ENCODE results near the gene TCF7L1.
"Not testable (repeated sequence)": the region's sequence is repeated elsewhere in the genome, so short reads cannot be mapped to it uniquely, and the experiment has no call there.

TCF7L1 gene

DNA sequence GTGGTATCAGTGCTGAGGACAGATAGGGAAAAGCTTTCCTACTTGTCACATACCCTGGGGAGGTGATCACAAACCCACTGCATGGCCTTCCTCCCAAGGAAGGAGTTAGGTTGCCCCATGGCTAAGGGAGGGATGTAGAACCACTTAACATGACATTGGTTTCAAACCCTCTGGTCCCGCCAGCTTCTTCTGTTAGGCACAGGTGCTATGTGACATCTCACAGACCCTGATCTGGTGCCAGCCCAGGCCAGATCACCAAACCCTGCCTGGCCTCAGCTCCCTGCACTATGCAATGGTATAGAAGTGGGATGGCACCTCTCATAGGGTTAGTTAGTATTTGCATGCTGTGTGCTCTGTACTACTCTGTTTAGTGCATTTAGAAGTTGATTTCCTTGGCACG is 58.0 kb downstream of the TCF7L1 start:
- Mint-ChIP-seq H3K27me3 (ENCODE audit: low read depth) (no peaks in the 10 kb centered on the region), H3K9me3 (no peaks in the 10 kb centered on the region), H3K27ac (peak overlapping the region in 1 of 3 experiments; percentile 51), H3K4me1 (peaks cover 34% of the 10 kb centered on the region), H3K36me3 (ENCODE audit: low read depth) (peaks cover 21% of the 10 kb centered on the region), H3K4me3 (no peak overlapping the region)
- TF ChIP-seq, protein P1, sequence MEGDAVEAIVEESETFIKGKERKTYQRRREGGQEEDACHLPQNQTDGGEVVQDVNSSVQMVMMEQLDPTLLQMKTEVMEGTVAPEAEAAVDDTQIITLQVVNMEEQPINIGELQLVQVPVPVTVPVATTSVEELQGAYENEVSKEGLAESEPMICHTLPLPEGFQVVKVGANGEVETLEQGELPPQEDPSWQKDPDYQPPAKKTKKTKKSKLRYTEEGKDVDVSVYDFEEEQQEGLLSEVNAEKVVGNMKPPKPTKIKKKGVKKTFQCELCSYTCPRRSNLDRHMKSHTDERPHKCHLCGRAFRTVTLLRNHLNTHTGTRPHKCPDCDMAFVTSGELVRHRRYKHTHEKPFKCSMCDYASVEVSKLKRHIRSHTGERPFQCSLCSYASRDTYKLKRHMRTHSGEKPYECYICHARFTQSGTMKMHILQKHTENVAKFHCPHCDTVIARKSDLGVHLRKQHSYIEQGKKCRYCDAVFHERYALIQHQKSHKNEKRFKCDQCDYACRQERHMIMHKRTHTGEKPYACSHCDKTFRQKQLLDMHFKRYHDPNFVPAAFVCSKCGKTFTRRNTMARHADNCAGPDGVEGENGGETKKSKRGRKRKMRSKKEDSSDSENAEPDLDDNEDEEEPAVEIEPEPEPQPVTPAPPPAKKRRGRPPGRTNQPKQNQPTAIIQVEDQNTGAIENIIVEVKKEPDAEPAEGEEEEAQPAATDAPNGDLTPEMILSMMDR (IDR thresholded peaks at IDR 0.05; ENCODE audit: unreplicated experiment in 3 of 3): no peak

DNA sequence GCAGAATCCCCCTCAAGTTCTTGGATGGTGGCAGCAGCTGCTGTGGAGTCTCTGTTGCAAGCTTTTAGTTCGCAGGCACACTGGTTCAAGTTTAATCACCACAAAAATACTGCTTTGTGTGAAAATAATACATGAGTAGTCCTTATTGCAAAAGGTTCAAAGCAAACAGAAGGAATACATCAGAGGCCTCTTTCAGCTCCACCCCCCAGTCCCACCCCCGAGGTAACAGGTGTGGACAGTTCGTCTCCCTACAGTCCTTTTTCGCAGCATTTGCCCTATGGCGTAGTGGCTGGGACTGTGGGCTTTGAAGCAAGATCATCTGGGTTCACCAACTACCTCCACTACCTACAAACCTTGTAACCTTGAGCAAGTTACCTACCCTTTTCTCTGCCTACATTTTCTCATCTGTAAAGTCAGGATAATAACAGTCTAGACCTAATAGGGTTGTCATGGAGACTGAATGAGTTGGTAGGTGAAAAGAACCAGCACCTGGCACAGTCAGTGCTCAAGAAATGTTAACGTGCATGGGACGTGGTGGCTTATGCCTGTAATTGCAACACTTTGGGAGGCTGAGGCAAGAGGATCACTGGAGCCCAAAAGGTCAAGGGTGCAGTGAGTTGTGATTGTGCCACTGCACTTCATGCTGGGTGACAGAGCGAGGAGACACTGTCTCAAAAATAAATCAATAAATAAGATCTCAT is 61.7 kb downstream of the TCF7L1 start:
- H3K4me1 Mint-ChIP-seq: peaks cover 27% of the 10 kb centered on the region
- TF ChIP-seq, protein P1 (IDR thresholded peaks at IDR 0.05; ENCODE audit: unreplicated experiment in 3 of 3): no peak
- peaks cover 10% of the 10 kb centered on the region for H3K36me3 Mint-ChIP-seq (ENCODE audit: low read depth)
- H3K9me3 Mint-ChIP-seq: no peaks in the 10 kb centered on the region
- no peaks in the 10 kb centered on the region for H3K27me3 Mint-ChIP-seq (ENCODE audit: low read depth)
- no peak overlapping the region for H3K27ac Mint-ChIP-seq
- no peak overlapping the region for H3K4me3 Mint-ChIP-seq

DNA sequence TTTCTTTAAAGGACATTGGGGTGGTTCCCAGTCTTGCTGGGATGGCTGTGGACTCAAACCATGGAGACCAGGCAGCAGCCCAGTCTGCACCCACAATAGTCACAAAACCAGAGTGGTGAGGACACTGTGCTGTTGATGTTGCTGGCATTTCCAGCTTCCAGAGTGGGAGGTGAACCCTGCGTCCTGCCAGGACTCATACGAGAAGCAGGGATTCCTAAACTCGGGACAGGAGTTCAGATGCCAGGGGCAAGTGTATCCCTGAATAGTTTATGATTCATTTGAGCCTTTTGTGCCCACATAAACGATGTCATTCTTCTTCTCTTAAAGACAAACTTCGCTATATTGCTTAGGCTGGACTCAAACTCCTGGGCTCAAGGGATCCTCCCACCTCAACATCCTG is 62.8 kb downstream of the TCF7L1 start:
- H3K27ac Mint-ChIP-seq: no peak overlapping the region
- peaks cover 14% of the 10 kb centered on the region for H3K36me3 Mint-ChIP-seq (ENCODE audit: low read depth)
- TF ChIP-seq, protein P1 (IDR thresholded peaks at IDR 0.05; ENCODE audit: unreplicated experiment in 3 of 3): no peak
- no peaks in the 10 kb centered on the region for H3K27me3 Mint-ChIP-seq (ENCODE audit: low read depth)
- H3K4me1 Mint-ChIP-seq: peaks cover 23% of the 10 kb centered on the region
- no peaks in the 10 kb centered on the region for H3K9me3 Mint-ChIP-seq
- H3K4me3 Mint-ChIP-seq: no peak overlapping the region

DNA sequence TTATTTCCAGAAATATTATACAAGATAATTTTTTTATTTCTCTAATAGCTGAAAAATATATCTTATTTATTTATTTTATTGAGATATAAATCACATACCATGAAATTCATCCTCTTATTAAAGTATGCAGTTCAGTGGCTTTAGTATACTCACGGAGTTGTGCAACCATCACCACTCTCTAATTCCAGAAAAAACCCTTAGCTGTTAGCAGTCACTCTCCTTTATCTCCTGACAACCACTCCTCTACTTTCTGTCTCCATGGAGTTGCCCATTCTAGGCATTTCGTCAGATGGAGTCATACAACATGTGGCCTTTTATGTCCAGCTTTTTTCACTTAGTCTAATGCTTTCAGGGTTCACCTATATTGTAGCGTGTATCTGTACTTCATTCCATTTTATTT is 66.5 kb downstream of the TCF7L1 start:
- Mint-ChIP-seq H3K36me3 (ENCODE audit: low read depth) (peaks cover 4% of the 10 kb centered on the region), H3K4me1 (peaks cover 25% of the 10 kb centered on the region), H3K27ac (peak overlapping the region; percentile 6 to 47 (median 12)), H3K4me3 (no peak overlapping the region), H3K27me3 (ENCODE audit: low read depth) (no peaks in the 10 kb centered on the region), H3K9me3 (no peaks in the 10 kb centered on the region)
- TF ChIP-seq, protein P1 (IDR thresholded peaks at IDR 0.05; ENCODE audit: unreplicated experiment in 3 of 3): no peak

DNA sequence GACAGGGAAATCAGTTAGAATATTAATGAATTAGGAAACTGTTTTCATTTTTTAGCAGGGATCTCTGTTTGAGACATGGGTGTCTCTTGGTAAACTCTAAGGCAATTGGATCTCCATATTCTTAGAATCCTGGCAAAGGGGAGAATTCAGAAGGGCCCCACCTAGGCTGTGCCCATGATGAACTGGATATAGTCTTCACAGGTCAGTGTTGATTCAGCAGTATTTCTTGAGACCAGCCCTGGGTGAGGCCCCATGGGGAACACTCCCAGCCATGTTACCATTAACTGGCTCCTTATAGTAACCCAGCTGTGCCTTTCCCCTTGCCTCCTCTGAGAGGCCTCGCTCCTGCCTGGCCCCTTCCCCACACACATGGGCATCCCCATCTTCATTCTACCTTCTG is 76.7 kb downstream of the TCF7L1 start:
- no peaks in the 10 kb centered on the region for H3K27me3 Mint-ChIP-seq (ENCODE audit: low read depth)
- peak overlapping the region in 1 of 3 experiments; percentile 22 for H3K27ac Mint-ChIP-seq
- H3K4me1 Mint-ChIP-seq: peaks cover 68% of the 10 kb centered on the region
- TF ChIP-seq, protein P1 (IDR thresholded peaks at IDR 0.05; ENCODE audit: unreplicated experiment in 3 of 3): no peak
- no peaks in the 10 kb centered on the region for H3K36me3 Mint-ChIP-seq (ENCODE audit: low read depth)
- no peaks in the 10 kb centered on the region for H3K9me3 Mint-ChIP-seq
- no peak overlapping the region for H3K4me3 Mint-ChIP-seq

DNA sequence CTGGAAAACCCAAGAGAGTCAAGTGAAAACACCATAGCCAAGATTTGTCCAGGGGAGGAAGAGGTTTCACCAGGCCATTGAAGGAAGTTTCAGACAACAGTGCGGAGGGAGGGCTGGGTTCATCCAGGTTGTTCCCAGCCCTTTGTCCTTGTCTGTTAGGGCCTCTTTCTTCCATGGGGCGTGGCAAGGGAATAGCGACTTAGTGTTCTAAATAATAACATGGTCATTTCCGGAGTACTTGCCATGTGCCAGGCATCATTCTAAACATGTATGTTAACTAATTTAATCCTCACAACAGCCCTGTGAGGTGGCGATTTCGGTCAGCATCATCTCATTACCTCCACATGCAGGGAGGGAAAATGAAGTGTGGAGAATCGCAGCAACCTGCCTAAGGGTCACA is 77.3 kb downstream of the TCF7L1 start:
- Mint-ChIP-seq H3K27ac (peak overlapping the region in 1 of 3 experiments; percentile 22), H3K36me3 (ENCODE audit: low read depth) (no peaks in the 10 kb centered on the region), H3K4me3 (no peak overlapping the region), H3K4me1 (peaks cover 69% of the 10 kb centered on the region), H3K27me3 (ENCODE audit: low read depth) (no peaks in the 10 kb centered on the region), H3K9me3 (no peaks in the 10 kb centered on the region)
- TF ChIP-seq, protein P1 (IDR thresholded peaks at IDR 0.05; ENCODE audit: unreplicated experiment in 3 of 3): no peak

DNA sequence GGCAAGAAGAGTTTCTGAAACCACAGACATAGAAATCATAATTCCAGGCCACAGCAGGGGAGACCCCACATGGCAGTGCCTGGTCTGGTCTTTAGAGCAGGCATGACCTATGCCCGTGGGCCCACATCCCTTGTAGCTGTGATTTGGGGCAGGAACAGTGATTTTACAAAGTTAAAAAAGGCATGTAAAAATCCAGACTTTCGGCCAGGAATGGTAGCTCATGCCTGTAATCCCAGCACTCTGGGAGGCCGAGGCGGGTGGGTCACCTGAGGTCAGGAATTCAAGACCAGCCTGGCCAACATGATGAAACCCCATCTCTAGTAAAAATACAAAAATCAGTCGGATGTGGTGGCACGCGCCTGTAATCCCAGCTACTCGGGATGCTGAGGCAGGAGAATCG is 78.4 kb downstream of the TCF7L1 start:
- not testable (repeated sequence) for H3K36me3 Mint-ChIP-seq (ENCODE audit: low read depth); H3K27ac Mint-ChIP-seq; H3K4me3 Mint-ChIP-seq; H3K9me3 Mint-ChIP-seq; H3K27me3 Mint-ChIP-seq (ENCODE audit: low read depth)
- H3K4me1 Mint-ChIP-seq: peaks cover 80% of the 10 kb centered on the region

All from nephron (organoid).